Measurements from ENCODE around the gene SCUBE1. TPM values are rescaled to one million over a fixed set of nuclear protein-coding genes. Genes with fewer than 3 reads are reported as not detected.
"Not testable (repeated sequence)": the region's sequence is repeated elsewhere in the genome, so short reads cannot be mapped to it uniquely, and the experiment has no call there.

Gene SCUBE1
- total and polyA plus RNA-seq, 8 donors: 0.04 to 0.41 (median 0.12) TPM; not detected in 3

DNA sequence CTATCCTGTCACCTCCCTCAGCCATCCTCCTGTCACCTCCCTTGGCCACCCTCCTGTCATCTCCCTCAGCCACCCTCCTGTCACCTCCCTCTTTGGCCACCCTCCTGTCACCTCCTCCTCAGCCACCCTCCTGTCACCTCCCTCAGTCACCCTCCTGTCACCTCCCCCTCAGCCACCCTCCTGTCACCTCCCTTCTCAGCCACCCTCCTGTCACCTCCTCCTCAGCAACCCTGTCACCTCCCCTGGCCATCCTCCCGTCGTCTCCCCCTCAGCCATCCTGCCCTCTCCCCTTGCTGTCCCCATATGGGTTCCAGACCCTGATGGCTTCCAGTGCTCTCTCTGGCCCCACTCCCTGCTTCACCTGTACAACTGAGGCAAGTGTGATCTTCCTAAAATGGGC is 61.8 kb downstream of the SCUBE1 start:
- TF ChIP-seq, protein P1, sequence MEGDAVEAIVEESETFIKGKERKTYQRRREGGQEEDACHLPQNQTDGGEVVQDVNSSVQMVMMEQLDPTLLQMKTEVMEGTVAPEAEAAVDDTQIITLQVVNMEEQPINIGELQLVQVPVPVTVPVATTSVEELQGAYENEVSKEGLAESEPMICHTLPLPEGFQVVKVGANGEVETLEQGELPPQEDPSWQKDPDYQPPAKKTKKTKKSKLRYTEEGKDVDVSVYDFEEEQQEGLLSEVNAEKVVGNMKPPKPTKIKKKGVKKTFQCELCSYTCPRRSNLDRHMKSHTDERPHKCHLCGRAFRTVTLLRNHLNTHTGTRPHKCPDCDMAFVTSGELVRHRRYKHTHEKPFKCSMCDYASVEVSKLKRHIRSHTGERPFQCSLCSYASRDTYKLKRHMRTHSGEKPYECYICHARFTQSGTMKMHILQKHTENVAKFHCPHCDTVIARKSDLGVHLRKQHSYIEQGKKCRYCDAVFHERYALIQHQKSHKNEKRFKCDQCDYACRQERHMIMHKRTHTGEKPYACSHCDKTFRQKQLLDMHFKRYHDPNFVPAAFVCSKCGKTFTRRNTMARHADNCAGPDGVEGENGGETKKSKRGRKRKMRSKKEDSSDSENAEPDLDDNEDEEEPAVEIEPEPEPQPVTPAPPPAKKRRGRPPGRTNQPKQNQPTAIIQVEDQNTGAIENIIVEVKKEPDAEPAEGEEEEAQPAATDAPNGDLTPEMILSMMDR (IDR thresholded peaks at IDR 0.05): no peak
- Histone ChIP-seq H3K4me1 (no peaks in the 10 kb centered on the region), H3K36me3 (no peaks in the 10 kb centered on the region), H3K9me3 (no peaks in the 10 kb centered on the region), H3K27ac (no peak overlapping the region), H3K4me3 (no peak overlapping the region), H3K27me3 (no peaks in the 10 kb centered on the region)
- intact Hi-C loops (cut with DNase I): no loop called here
- no peak for FAIRE-seq
- no peak for DNase-seq
- ATAC-seq: no peak
- 36 to 55% methylated on average over 2 of the region's 2 CpGs for WGBS, 2 donors

DNA sequence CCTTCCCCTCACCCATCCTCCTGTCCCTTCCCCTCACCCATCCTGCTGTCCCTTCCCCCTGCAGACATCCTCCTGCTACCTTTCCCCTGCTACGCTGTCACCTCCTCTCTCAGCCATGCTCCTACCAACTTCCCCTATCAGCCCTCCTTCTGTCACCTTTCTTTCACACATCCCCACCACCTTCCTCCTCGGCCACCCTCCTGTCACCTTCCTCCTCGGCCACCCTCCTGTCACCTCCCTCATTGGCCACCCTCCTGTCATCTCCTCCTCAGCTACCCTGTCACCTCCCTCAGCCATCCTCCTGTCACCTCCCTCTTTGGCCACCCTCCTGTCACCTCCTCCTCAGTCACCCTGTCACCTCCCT is 62.7 kb downstream of the SCUBE1 start:
- FAIRE-seq; ATAC-seq; H3K4me3 ChIP-seq; H3K9me3 ChIP-seq; intact Hi-C loops (cut with DNase I); H3K27ac ChIP-seq; H3K27me3 ChIP-seq; DNase-seq; H3K36me3 ChIP-seq; H3K4me1 ChIP-seq: not testable (repeated sequence)
- WGBS, 2 donors: 49% methylated on average over 3 of the region's 3 CpGs

DNA sequence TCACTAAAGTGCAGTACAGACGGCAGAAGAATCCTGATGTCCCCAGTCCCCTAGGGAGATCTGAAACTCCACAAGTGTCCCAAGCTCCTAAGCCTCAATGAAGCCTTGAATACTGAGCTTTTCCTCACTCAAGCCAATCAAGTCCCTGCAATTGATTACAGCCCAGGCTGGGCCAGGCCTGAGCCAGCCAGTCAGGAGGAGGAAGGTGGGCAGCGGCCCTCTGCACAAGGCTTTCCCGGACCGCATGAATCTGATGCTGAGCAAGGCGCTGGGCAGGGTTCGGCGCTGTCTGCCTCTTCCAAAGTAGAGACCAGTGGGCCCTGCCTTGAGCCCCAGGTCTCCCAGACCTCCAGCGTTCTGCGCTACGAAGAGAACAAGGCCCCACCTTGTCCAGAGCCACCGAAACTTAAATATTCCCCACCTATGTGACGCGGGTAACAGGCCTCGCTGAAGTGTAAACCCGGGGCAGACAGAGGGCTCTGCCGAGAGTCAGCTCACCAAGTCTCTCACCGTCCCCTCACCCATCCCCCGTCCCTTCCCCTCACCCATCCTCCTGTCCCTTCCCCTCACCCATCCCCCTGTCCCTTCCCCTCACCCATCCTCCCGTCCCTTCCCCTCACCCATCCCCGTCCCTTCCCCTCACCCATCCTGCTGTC is 63.2 kb downstream of the SCUBE1 start:
- Histone ChIP-seq H3K4me3 (no peak overlapping the region), H3K4me1 (no peaks in the 10 kb centered on the region), H3K36me3 (no peaks in the 10 kb centered on the region), H3K9me3 (no peaks in the 10 kb centered on the region), H3K27ac (no peak overlapping the region), H3K27me3 (no peaks in the 10 kb centered on the region)
- no peak for ATAC-seq
- 61 to 68% methylated on average over 20 of the region's 20 CpGs for WGBS, 2 donors
- FAIRE-seq: no peak
- TF ChIP-seq, protein P1 (IDR thresholded peaks at IDR 0.05): no peak
- no peak for DNase-seq
- intact Hi-C loops (cut with DNase I): loop anchor here (10.0 kb wide), 3 partner anchors 65 to 545 kb away; partner anchors contain the start of gene SCUBE1 (in 1 of the 3)

DNA sequence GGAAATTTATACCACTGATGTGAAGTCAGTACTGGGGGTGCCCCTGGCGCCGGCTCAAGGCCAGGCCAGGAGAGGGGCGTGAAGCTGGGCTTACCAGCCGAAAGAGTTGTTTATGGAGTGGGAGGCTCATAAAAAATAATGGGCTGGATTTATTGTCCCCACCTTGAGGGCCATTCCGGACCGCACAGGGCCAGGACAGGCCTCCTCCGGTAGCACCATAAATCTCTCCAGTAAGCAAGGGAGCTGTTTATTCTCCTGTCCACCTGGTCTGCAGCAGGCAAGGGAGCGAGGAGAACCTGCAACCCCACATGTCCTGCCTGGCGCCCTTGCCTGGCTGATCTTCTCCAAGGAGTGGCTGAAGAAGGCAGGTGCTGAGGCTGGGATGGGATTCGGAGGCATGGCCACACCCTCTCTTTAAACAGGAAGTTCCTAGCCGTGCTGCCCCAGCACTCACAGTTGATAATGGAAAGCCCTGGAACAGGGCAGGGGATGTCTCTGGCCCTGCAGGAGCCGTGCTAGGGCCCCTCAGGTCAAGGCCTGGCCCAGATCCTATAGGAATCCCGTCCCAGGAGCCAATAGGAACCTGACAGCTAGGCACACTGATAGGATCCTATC is 65.1 kb downstream of the SCUBE1 start:
- Histone ChIP-seq H3K4me3 (no peak overlapping the region), H3K27ac (no peak overlapping the region), H3K27me3 (no peaks in the 10 kb centered on the region), H3K4me1 (no peaks in the 10 kb centered on the region), H3K36me3 (no peaks in the 10 kb centered on the region), H3K9me3 (no peaks in the 10 kb centered on the region)
- DNase-seq (no peak), FAIRE-seq (no peak), ATAC-seq (no peak)
- intact Hi-C loops (cut with DNase I): loop anchor here (10.0 kb wide), 3 partner anchors 67 to 547 kb away; partner anchors contain the start of gene SCUBE1 (in 1 of the 3)
- WGBS, 2 donors: 65 to 71% methylated on average over 13 of the region's 13 CpGs
- TF ChIP-seq, protein P1 (IDR thresholded peaks at IDR 0.05): no peak

DNA sequence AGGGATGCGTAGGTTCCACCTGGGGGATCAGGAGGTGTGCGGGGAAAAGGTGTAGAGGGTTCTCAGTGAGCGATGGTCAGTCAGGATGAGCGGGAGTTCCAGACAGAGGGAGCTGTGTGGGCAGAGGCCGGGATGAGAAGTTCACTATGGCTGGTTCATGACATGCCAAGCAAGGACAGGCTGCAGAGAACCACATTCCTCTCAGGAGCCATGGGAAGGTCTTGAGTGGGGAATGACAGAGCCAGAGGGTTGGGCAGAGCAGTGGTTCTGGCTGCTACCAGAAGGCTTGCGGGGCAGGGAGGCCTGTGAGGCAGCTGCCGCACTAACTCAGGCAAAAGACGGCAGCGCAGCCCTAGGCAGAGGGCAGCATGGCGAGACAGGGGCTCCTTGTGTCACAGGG is 66.1 kb downstream of the SCUBE1 start:
- Histone ChIP-seq H3K4me3 (no peak overlapping the region), H3K27me3 (no peaks in the 10 kb centered on the region), H3K9me3 (no peaks in the 10 kb centered on the region), H3K27ac (no peak overlapping the region), H3K36me3 (no peaks in the 10 kb centered on the region), H3K4me1 (no peaks in the 10 kb centered on the region)
- intact Hi-C loops (cut with DNase I): loop anchor here (10.0 kb wide), 3 partner anchors 68 to 548 kb away; partner anchors contain the start of gene SCUBE1 (in 1 of the 3)
- ATAC-seq (no peak), FAIRE-seq (no peak), DNase-seq (no peak)
- 90 to 95% methylated on average over 10 of the region's 10 CpGs for WGBS, 2 donors
- TF ChIP-seq, protein P1 (IDR thresholded peaks at IDR 0.05): no peak

Measured in pancreas (tissue), 10 donors.